MCF 10A (cell line): Measurements from ENCODE around the gene TECPR1. TPM values are rescaled to one million over a fixed set of nuclear protein-coding genes. Genes with fewer than 3 reads are reported as not detected.

ENCODE experiments used
- BruUV-seq: library from RNA; stranded (reverse); fragments of 400-500 nt; replicated peaks from 2 replicates; lab custom pipeline; 2021; lab: Mats Ljungman, UMichigan
- CTCF ChIA-PET: fragments of 300-600 bp; sonication (Branson Sonifier 250); formaldehyde crosslinking; extraction: SDS; loops from one replicate; lab custom pipeline; 2021; ENCODE audit warnings: antibody characterized with exemption, inconsistent platforms; lab: Yijun Ruan, JAX
- POLR2A ChIA-PET: fragments of 300-600, 350-650 bp; sonication (Branson Sonifier 250); formaldehyde crosslinking; extraction: SDS; loops from one replicate; lab custom pipeline; 2020; ENCODE audit warnings: antibody characterized with exemption, inconsistent platforms; lab: Yijun Ruan, JAX
- DNase-seq: peaks from one replicate; pipeline ENCODE4 v3.0.0-alpha.2; 2018; ENCODE audit not compliant: unreplicated experiment
- H3K27ac Mint-ChIP-seq: one replicate; pipeline ENCODE4 v1.8.0; 2022; ENCODE audit warnings: mild to moderate bottlenecking, low read depth, mixed read lengths; ENCODE audit not compliant: unreplicated experiment
- H3K27me3 Mint-ChIP-seq: one replicate; pipeline ENCODE4 v1.8.0; 2022; ENCODE audit warnings: mixed read lengths; ENCODE audit not compliant: insufficient read depth, unreplicated experiment
- H3K36me3 Mint-ChIP-seq: one replicate; pipeline ENCODE4 v1.8.0; 2022; ENCODE audit warnings: mild to moderate bottlenecking, moderate library complexity, mixed read lengths; ENCODE audit not compliant: insufficient read depth, unreplicated experiment
- H3K4me1 Mint-ChIP-seq: one replicate; pipeline ENCODE4 v1.8.0; 2022; ENCODE audit warnings: mixed read lengths; ENCODE audit not compliant: insufficient read depth, unreplicated experiment
- H3K4me3 Mint-ChIP-seq: one replicate; pipeline ENCODE4 v1.8.0; 2022; ENCODE audit warnings: mild to moderate bottlenecking, moderate library complexity, mixed read lengths; ENCODE audit not compliant: unreplicated experiment
- H3K9me3 Mint-ChIP-seq: one replicate; pipeline ENCODE4 v1.8.0; 2022; ENCODE audit warnings: mixed read lengths; ENCODE audit not compliant: unreplicated experiment
- CTCF ChIP-seq: fragments of 200-600 bp; IDR thresholded peaks from one replicate; pipeline ENCODE4 v1.8.0; 2022; ENCODE audit warnings: antibody characterized with exemption, mild to moderate bottlenecking; ENCODE audit not compliant: unreplicated experiment
- intact Hi-C: fragments of 100-400 bp; cut with micrococcal nuclease; formaldehyde crosslinking; loops from 2 replicates; pipeline ENCODE4 v1.14.1; 2022
- total RNA-seq: library from RNA; stranded (reverse); gene quantifications from 2 replicates; pipeline ENCODE4 v1.2.3, GENCODE V29; 2022

The TECPR1 gene
- total RNA-seq, 1 experiment from 2014 or later: 15.4 TPM

DNA sequence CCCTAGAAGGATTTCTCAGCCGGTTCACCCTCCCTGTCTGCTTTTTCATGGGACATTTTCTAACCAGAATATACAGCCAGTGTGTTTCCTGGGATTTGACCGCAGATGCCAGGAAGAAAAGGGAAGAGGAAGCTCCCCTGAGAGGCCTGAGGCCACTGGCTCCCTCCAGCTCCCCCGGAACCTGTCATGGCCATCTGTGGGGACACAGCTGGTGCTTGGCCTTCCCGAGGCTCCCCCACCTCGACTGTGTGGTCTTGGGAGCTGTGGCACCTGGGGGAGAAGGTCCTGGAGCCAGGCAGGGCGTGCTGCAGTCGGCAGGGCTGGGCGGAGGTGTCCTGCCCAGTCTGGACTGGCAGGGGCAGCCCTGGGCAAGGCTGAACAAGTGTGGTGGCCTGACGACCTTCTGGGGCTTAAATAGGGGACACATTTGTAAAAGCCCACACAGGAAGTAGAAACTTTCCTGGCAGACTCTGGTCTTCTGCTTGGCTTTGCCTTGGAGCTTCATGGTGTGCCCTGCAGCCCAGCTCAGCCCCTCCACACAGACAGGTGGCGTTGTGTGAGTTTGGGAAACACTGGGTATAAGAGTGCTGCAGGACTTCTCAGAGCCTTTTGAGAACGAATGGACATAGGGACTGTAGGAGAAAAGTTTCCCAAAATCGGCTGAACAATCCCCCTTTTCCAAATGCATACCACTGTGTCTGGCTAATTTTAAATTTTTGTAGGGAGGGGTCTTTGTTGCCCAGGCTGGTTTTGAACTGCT, 36.2 kb upstream of the TECPR1 start:
- CTCF ChIA-PET: interaction anchor here (0.9 to 5.5 kb wide), 5 partner anchors 20 to 553 kb away, joined by 3 to 33 read pairs (median 3); partner anchors contain the start of gene BAIAP2L1
- POLR2A ChIA-PET: interaction anchor here (0.6 to 6.6 kb wide), 7 partner anchors 17 to 515 kb away, joined by 3 to 60 read pairs (median 4); partner anchors contain the start of gene BAIAP2L1
- DNase-seq: no peak
- intact Hi-C loops: loop anchor here (10.0 kb wide), 1 partner anchor 557 kb away; no protein-coding TSS in a partner anchor
- peaks cover 29% of the 10 kb centered on the region for H3K4me1 Mint-ChIP-seq
- no peaks in the 10 kb centered on the region for H3K27me3 Mint-ChIP-seq
- H3K4me3 Mint-ChIP-seq: no peak overlapping the region
- no TSS peak for BruUV-seq
- H3K27ac Mint-ChIP-seq: peak overlapping the region; percentile 54
- H3K36me3 Mint-ChIP-seq: peaks cover 61% of the 10 kb centered on the region
- TF ChIP-seq CTCF: no peak
- H3K9me3 Mint-ChIP-seq: no peaks in the 10 kb centered on the region

DNA sequence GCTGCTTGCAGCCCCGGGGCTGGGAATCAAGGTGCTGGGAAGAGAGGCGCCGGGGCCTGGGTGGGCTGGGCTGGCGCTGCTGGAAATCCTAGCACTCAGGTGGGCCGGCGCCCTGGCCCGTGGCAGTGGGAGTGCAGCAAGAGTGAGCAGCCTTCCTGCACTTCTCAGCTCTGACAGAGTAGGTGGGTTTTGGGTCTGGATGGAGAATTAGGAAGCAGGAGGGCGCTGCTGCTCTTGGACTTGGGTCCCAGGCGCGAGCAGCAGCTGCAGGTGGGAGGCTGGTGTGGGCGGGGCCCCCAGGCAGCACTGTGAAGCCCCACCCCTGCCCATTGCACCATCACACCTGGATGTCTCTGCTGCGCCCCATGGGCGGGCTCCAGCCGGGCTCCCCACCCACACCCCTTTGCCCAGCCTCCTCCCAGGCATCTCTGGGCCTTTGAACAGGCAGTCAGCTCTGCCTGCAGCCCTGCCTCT, 35.5 kb upstream of the TECPR1 start:
- ChIA-PET POLR2A (interaction anchor here (0.5 to 6.6 kb wide), 10 partner anchors 11 to 1462 kb away, joined by 3 to 60 read pairs (median 4); partner anchors contain the start of gene BAIAP2L1), CTCF (interaction anchor here (0.6 to 5.5 kb wide), 5 partner anchors 46 to 554 kb away, joined by 3 to 33 read pairs (median 3); partner anchors contain the start of gene BAIAP2L1)
- H3K27ac Mint-ChIP-seq: peak overlapping the region; percentile 54
- intact Hi-C loops: loop anchor here (10.0 kb wide), 1 partner anchor 557 kb away; no protein-coding TSS in a partner anchor
- H3K9me3 Mint-ChIP-seq: no peaks in the 10 kb centered on the region
- peaks cover 61% of the 10 kb centered on the region for H3K36me3 Mint-ChIP-seq
- peaks cover 36% of the 10 kb centered on the region for H3K4me1 Mint-ChIP-seq
- peak; percentile 86 for DNase-seq
- TF ChIP-seq CTCF: no peak
- H3K4me3 Mint-ChIP-seq: peak overlapping the region; percentile 64
- no peaks in the 10 kb centered on the region for H3K27me3 Mint-ChIP-seq
- BruUV-seq: no TSS peak

- TF ChIP-seq CTCF: no peak
- intact Hi-C loops: loop anchor here (10.0 kb wide), 1 partner anchor 558 kb away; no protein-coding TSS in a partner anchor
- Mint-ChIP-seq H3K4me1 (peaks cover 36% of the 10 kb centered on the region), H3K9me3 (no peaks in the 10 kb centered on the region), H3K4me3 (peak overlapping the region; percentile 64), H3K27me3 (no peaks in the 10 kb centered on the region), H3K36me3 (peaks cover 58% of the 10 kb centered on the region), H3K27ac (peak overlapping the region; percentile 89)
- BruUV-seq: no TSS peak
- POLR2A ChIA-PET: interaction anchor here (0.5 to 6.6 kb wide), 10 partner anchors 7 to 1462 kb away, joined by 3 to 60 read pairs (median 4); partner anchors contain the start of genes BAIAP2L1 and TRRAP
- CTCF ChIA-PET: interaction anchor here (0.6 to 5.5 kb wide), 11 partner anchors 19 to 1990 kb away, joined by 3 to 33 read pairs (median 3); partner anchors contain the start of gene BAIAP2L1
- DNase-seq: peak; percentile 36
Measured at GRCh38 chr7:98286701-98287485, 34.9 kb upstream of the TECPR1 start.
